ENCODE data around the gene TESPA1. TPM values are rescaled to one million over a fixed set of nuclear protein-coding genes. Genes with fewer than 3 reads are reported as not detected.

TESPA1 gene
- total RNA-seq, 1 donor from 2014 or later = 221 TPM

DNA sequence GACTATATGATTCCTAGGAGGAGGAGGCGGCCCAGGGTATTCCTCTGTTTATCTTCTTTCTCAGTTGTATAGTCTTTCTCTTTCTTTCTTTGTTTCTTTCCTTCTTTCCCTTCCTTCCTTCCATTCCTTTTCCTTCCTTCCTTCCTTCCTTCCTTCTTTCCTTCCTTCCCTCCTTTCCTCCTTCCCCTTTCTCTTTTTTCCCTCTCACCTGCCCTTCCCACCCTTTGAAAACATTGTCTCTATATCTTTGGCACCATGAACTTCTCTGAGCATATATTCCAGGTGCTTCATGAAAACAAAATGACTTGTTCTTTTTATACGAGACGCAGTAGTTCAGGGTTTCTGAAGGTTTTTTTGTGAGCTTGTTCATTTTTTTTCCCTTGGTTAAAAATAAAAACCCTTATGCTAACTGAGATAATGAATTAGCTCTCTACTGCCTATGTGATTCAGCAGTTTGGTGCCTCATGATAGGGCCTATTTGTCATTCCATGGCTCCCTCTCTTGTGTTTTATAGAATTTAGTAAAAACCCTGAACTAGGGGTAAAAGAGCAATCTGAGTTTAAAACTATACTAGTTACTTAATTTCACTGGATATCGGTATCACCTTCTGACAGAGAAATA is 3.2 kb upstream of the TESPA1 start:
- intact Hi-C loops (cut with micrococcal nuclease) = loop anchor here (10.0 kb wide), 1 partner anchor 573 kb away; the partner anchor contains the start of gene ITGA5

DNA sequence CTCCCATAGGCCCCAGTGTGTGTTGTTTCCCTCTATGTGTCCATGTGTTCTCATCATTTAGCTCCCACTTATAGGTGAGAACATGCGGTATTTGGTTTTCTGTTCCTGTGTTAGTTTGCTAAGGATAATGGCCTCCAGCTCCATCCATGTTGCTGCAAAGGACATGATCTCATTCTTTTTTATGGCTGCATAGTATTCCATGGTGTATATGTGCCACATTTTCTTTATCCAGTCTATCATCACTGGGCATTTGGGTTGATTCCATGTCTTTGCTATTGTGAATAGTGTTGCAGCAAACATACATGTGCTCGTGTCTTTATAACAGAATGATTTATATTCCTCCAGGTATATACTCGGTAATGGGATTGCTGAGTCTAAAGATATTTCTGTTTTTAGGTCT is 2.2 kb upstream of the TESPA1 start:
- intact Hi-C loops (cut with micrococcal nuclease) = loop anchor here (10.0 kb wide), 1 partner anchor 572 kb away; the partner anchor contains the start of gene ITGA5

GRCh38 chr12:54983536-54984101 is 943 bp downstream of the TESPA1 start:
- intact Hi-C loops (cut with micrococcal nuclease) = loop anchor here (1.0 to 10.0 kb wide), 5 partner anchors 8 to 569 kb away; partner anchors contain the start of genes ITGA5 and NCKAP1L

GRCh38 chr12:54981796-54982195 is 2.8 kb downstream of the TESPA1 start:
- intact Hi-C loops (cut with micrococcal nuclease) = loop anchor here (2.0 to 10.0 kb wide), 2 partner anchors 13 to 567 kb away; partner anchors contain the start of gene ITGA5

DNA sequence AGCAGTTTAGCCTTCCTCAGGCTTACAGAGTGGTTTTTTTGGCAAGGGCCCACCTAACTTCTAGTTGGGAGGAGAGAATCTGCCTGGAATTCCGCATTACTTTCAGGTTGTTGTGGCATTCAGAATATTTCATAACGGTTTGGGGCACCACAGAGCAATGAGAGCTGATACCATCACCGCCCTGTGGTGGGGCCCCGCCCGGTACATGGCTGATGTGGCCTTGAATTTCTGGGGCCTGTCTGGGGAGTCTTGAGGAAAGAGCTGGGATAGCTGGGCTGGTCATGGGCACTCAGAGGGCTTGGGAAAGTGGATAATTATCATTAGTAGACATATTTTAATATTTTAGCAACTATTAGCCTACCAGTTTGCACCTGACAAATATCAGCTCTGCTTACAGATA is 4.2 kb downstream of the TESPA1 start:
- intact Hi-C loops (cut with micrococcal nuclease) = loop anchor here (10.0 kb wide), 1 partner anchor 566 kb away; the partner anchor contains the start of gene ITGA5

DNA sequence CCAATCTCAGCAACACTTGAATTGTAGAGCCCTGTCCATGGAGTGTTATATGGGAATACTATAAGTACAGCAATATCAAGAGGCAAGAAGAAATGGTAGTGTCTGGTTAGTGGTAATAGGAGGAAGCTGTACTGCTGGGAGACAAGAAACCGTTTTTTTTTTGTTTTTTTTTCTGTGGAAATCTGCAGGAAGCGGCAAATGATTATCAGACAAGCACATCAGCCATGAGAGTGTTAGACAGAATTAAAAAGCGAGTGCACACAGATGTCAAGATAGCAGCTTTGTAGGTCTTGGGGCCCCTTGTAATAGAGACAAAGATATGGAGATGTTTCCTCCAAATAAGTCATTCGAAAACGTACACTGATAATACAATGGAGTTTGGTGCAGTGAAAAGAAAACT is 6.7 kb downstream of the TESPA1 start:
- intact Hi-C loops (cut with micrococcal nuclease) = loop anchor here (1.0 to 2.0 kb wide), 2 partner anchors 9 to 13 kb away; no protein-coding TSS in a partner anchor

- intact Hi-C loops (cut with micrococcal nuclease) = loop anchor here (1.0 to 2.0 kb wide), 2 partner anchors 8 to 14 kb away; no protein-coding TSS in a partner anchor
Measured at GRCh38 chr12:54977155-54977554, 7.4 kb downstream of the TESPA1 start.

GRCh38 chr12:54975875-54976274 is 8.7 kb downstream of the TESPA1 start:
- intact Hi-C loops (cut with micrococcal nuclease) = loop anchor here (2.0 kb wide), 1 partner anchor 15 kb away; no protein-coding TSS in a partner anchor

- intact Hi-C loops (cut with micrococcal nuclease) = no loop called here
Measured at GRCh38 chr12:54975272-54975671, 9.3 kb downstream of the TESPA1 start.

GRCh38 chr12:54974279-54974678 is 10.3 kb downstream of the TESPA1 start:
- intact Hi-C loops (cut with micrococcal nuclease) = no loop called here

- intact Hi-C loops (cut with micrococcal nuclease) = no loop called here
Measured at GRCh38 chr12:54973556-54973955, 11.0 kb downstream of the TESPA1 start.

DNA sequence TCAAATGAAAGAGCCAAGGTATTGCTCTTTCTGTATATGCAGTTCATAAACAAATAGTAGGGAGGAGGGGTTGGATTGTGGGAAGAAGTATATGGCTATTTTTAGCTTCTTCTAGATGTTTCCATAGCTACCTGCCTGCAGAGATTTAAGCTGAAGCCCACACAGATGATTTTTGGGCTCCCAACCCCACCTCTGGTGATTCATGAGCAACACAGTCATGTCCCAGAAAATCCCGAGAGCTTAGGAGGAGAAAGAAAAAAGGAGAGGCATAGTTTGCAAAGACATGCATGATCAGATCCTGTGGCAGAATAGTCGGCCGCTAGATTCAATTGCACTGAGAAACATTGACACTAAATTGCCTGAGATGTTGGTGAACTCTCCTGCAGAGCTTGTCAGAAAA is 13.8 kb downstream of the TESPA1 start:
- intact Hi-C loops (cut with micrococcal nuclease) = no loop called here

- intact Hi-C loops (cut with micrococcal nuclease) = loop anchor here (2.0 kb wide), 1 partner anchor 15 kb away; no protein-coding TSS in a partner anchor
Measured at GRCh38 chr12:54968181-54968730, 16.3 kb downstream of the TESPA1 start.

DNA sequence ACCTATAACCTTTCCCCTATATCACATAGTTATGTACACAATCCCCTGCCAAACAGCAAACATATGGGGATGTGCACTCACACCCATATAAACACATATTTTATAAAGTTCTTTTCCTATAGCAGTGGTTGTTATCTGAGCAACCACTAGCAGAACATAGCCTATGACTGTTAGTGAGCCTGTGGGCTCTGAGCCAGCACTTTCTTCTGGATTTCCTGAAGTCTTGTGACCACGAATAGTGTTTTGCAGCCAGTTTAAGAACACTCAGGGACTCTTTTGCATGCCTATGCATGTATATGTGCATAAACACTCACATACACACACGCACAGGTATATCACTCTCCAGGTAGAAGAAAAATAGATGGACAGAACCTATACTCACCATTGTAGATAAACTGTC is 17.1 kb downstream of the TESPA1 start:
- intact Hi-C loops (cut with micrococcal nuclease) = no loop called here

DNA sequence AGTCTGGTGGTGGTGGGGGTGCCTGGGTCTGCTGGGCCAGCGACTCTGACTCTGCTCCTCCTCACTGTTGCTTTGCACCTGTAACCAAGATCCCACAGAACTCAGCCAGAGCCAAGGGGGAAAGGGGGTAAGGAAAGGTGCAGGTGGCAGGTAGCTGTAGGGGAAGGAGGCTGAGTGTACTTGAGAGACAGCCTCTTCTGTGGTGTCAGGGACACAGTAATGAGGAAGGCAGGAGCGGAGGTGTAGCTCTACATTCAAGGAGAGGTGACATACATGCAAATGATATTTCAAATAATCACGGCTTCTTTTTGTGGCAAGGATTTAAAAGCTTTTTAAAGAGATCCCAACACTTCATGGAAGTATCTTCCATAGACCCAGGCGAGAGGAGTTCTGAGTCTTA is 23.4 kb downstream of the TESPA1 start:
- intact Hi-C loops (cut with micrococcal nuclease) = no loop called here

DNA sequence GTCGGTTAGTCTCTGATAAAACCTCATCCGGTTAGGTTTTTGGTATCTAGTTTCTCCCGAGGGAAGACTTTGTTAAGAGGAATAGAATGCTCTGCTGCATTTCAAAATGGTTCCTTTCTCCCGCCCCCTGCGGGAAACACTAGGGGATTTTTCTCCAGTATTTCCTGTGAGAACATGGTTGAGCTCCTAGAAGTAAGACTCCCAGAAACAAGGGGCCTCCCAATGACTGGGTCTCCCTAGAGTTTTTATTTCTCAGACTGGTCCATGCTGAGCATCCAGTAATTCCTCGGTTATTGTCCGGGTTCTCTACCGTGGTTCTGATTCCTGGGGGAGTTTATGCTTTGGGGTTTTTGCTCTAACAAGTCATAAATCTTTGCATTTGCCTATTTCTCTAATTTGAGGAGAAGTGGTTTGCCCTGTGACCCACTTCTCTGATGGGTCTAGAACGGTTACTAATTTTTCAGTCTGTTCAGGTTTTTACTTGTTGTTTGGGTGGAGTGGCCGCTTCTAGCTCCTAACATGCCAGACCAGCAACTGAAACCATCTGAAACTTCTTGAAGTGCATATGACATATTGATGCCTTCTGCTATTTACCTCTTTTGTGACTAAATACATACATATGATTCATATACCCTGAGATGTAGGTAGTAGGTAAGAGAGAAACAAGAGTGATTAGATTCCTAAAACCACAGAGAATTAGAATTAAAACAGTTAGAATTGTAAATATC is 25.1 kb downstream of the TESPA1 start:
- intact Hi-C loops (cut with micrococcal nuclease) = loop anchor here (5.0 kb wide), 1 partner anchor 257 kb away; no protein-coding TSS in a partner anchor

- intact Hi-C loops (cut with micrococcal nuclease) = loop anchor here (1.0 to 5.0 kb wide), 3 partner anchors 104 to 256 kb away; partner anchors contain the start of gene MUCL1
Measured at GRCh38 chr12:54958048-54958658, 26.4 kb downstream of the TESPA1 start.

- intact Hi-C loops (cut with micrococcal nuclease) = loop anchor here (5.0 kb wide), 1 partner anchor 255 kb away; no protein-coding TSS in a partner anchor
Measured at GRCh38 chr12:54956818-54957641, 27.5 kb downstream of the TESPA1 start.

GRCh38 chr12:54956322-54956721 is 28.2 kb downstream of the TESPA1 start:
- intact Hi-C loops (cut with micrococcal nuclease) = loop anchor here (5.0 kb wide), 1 partner anchor 254 kb away; no protein-coding TSS in a partner anchor

DNA sequence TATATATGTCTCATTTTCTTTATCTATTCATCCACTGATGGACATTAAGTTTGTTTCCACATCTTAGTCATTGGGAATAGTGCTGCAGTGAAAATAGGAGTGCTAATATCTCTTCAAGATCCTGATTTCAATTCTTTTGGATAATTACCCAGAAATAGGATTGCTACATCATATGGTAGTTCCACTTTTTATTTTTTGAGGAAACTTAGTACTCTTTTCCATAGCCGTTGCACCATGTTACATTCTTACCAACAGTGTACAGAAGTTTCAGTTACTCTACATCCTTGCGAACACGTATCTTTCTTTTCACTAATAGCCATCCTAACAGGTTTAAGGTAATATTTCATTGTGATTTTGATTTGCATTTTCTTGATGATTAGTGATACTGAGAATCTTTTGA is 29.8 kb downstream of the TESPA1 start:
- intact Hi-C loops (cut with micrococcal nuclease) = loop anchor here (5.0 kb wide), 1 partner anchor 252 kb away; no protein-coding TSS in a partner anchor

Data from T-helper 2 cell treated with Interferon-gamma antibody and Interleukin-4, amounts not matched to agents 100 ng/mL and 5 ng/mL, for 36 hours (primary cell).